CD4-positive, alpha-beta T cell treated with Interleukin-21 for 1 hour (primary cell): ENCODE results near the gene TMEM191B.
"Not testable (repeated sequence)": the region's sequence is repeated elsewhere in the genome, so short reads cannot be mapped to it uniquely, and the experiment has no call there.

Experiments used
- DNase-seq: peaks from one replicate; pipeline ENCODE4 v3.0.0-alpha.2; 2020

The TMEM191B gene

DNA sequence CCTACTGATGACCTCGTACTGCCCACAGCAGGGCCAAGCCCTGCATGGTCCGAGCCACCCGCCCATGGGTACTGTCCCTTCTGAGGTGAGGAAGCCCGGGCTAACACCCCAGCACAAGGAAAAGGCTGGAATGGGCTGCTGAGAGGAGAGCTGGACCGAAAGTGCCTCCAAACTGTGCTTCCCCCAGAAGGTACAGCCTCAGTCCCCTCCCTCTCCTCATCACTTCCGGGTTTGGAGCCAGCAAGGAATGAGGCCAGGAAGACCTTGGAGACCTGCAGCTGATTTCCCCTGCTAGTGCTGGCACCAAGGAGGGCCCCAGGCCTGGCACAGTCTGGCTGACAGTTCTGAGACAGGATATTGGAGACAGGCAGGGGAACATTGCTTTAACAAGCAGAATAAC, 31.3 kb downstream of the TMEM191B start:
- DNase-seq = not testable (repeated sequence)

DNA sequence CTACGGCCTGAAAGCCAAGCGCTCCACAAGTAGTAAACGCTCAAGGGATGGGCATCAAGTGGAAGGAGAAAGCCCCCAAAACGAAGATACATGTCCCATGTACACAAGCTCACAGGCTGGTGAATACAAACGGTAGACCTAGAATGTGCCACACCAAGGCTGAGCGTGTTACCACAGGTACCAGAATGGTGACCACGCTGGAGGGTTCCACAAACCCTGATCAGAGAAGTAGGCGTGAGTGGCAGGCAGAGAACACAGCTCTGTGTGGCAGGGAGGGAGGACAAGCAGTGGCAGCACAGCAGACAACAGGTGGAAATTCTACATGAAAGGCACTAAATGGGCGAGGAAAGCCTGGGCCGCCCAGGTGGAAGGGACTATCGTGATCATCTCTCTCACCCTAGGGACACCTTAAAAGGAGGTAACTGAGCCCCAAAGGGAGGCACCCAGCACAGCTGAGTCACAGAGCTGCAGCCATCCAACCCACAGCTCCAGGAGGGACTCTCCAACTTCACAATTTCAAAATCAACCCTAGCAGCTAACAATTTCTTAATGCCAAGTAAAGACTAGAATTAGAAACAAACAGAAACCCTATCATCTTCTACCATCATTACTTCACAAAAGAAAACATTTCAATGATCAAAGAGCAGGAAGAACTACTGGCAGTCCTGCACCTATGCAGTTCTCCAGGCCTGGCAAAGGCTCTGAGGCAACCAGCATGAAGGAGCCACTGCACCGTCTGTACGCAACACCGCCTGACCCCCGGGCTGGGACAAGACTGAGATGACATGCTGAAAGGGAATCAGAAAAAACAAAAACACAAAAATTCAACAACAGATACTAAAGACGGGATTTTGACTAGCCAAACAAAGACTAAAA, 32.7 kb downstream of the TMEM191B start:
- DNase-seq = not testable (repeated sequence)

DNA sequence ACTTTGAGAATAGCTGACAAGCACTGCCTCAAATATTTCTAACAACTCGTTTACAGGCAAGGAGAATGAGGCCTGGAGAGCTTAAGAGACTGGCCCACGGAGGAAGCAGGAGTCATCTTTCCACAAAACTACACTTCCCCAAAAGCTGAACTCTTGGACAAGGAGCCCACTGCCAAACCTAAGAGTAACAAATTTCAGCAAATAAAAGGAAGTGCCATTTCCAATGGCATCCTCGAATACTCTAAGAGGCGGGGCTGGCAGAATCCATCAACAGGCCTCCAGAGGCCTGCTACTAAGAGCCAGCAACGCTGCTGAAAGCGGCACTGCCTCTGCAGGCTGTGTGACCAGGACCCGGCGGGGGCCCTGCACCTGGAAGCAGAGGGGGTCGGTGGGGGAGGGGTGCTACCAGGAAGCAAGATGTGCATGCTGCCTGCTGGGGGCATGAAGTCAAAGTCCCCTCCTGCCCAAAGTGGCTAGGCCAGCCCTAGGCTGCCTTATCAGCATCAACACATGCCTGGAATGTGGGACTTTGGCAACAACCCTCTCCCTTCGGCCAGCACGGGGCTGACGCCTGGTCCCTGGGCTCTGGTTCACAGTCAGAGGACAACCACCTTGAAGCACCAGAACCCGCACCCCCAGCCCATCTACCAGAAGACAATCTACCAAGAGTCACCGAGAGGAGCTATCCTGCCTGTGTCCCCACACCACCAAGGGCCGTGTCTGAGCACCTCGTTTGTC, 43.1 kb downstream of the TMEM191B start:
- DNase-seq = not testable (repeated sequence)

GRCh38 chr22:18573483-18574164, 46.0 kb downstream of the TMEM191B start:
- DNase-seq = not testable (repeated sequence)

DNA sequence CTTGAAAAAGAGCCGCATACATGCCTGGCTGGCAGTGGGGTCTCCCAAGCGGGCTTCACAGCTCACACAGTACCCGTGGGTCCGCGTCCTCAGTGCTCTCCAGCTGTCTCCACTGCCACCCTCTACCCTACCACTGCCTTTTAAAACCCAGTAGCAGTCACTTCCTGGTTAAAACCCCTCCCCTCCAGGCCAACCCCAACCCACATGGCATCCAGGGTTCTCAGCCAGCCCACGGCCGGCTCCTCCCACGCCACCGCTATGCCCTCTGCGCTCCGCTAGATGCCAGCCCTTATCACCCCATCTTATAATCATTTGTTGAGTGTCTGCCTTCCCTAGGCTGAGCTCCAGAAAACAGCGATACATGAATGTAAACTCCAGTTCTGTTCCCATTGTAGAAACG, 47.0 kb downstream of the TMEM191B start:
- not testable (repeated sequence) for DNase-seq

DNA sequence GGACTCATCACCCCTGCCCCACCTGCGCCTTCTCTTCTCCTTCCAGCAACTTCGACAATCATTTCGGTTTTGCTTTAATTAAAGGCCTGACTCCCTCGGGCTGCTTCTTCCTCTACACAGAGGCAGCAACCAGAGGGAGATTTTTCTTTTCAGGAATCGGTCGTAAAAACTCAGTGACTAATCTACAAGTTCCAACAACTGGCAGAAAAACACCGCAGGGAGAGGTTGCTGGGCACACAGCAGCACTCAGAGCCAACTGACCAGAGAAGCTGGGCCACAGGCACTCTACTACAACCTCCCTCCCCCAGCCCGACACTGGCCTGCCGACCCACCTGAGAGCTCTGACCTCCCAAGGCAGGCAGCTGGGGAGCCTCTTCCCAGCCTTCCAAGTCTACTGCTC, 48.1 kb downstream of the TMEM191B start:
- not testable (repeated sequence) for DNase-seq

DNA sequence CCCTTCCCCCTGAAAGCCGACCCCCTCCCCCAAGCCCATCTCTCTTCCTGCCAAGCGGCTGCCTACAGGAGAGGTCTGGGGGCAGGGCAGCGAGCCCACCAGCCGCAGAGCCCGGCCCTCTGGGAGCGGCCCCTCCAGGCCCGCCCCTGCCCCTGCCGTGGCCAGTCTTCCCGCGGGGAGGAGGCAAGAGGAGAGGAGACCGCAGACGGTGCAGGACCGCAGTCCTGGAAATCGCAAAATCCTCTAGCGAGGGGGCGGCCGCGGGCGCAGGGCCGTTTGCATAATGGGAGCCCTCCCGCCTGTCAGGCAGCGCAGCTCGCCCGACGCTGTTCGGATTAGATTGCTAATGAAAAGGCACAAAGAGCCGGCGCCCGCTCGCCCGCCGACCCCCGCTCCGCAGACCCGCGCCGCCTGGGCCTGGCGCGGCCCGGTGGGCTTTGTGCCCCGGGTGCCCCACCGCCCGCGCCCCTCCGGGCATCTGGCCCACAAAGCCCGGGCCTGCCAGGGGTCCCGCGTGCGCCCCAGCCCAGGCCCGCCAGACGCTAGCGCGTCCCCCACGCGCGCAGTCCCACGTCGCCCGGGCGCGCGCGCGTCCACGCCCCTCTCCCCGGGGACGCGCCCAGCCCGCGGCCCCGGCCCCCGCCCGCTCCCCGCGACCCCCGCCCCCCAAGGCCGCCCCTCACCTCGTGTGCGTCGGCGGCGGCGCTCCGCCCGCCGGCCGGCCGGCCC, 49.7 kb downstream of the TMEM191B start:
- DNase-seq = not testable (repeated sequence)

DNA sequence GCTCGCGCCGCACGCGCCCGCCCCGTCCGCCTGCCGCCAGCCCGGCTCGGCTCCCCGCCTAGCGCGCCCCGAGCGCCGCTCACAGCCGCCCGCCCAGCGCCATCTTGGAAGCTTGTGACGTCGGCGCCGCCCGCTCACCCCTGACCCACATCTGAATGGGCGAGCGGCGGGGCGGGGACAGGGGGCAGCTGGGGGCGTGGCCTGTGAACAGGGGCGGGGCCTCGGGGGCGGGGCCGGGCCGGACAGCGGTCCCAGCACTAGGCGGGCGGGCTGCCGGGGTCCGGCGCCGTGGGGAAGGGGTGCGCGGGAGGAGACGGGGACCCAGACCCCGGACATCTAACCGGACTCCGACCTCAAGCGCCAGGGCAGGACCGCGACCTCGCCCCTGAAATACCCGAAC, 50.2 kb downstream of the TMEM191B start:
- DNase-seq = not testable (repeated sequence)
